SKM-1 (cell line): ENCODE results near the gene B3GNT2.

ENCODE experiments used
- DNase-seq: peaks from one replicate; lab custom pipeline; 2025; ENCODE audit not compliant: unreplicated experiment; lab: John Stamatoyannopoulos, UW

The B3GNT2 gene

DNA sequence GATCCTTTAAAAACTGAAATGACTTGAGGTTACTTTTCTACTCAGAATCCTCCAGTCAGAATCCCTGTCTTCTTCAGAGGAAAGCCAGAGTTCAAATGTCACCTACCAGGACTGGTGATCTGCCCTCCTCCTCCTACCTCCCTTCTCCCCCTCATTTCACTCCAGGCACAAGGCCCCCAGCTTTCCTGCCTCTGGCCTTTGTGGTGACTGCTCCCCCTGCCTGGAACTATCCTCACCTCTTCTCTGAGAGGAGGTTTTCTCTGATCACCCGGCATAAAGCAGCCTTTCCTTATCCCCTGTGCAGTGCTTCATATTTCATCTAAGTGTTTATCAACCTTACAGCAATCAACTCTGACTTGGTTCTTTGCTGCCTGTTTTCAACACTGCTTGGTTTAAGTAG lies 6.8 kb downstream of the B3GNT2 start:
- no peak for DNase-seq

DNA sequence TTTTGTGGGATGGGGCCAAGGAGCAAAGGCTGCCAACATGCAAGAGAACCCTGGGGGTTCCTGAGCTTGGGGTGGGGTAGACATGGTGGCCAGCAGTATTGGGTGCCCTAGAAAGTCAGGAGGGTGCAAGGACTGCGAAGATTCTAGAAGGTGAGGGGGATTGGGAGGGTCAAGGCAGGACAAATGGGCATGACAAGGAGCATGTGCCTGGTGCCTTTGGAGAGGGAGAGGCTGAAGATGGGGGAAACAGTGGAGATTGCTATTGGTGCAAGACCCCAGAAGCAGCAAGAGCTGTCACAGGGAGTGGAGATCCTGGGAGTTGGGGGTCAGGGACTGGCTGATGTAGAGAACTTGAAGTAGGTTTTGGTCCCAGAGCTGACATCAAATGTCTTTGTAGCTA lies 7.5 kb downstream of the B3GNT2 start:
- DNase-seq = no peak

DNA sequence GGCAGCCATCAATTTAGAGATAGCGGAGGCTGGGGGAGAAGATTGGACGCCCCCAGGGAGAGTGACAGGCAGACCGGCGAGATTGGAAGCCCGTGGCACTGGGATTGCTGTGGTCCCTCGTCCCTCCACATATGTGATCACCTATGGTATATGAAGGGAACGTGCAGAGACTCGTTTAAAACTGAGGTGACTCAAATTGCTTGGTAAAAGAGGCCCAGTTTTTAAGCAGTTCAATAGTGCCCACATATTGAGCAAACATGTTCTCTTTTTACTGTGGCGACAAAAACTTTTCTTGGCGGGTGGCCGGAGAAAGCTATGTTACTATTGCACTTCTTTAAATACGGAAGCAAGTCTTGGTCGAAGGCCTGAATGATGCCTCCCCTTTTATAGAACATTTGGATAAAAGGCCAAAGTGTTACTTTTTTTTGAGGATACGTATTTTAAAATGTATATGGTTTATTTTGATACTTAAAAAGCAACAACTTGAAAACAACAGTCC lies 9.1 kb downstream of the B3GNT2 start:
- DNase-seq = no peak

DNA sequence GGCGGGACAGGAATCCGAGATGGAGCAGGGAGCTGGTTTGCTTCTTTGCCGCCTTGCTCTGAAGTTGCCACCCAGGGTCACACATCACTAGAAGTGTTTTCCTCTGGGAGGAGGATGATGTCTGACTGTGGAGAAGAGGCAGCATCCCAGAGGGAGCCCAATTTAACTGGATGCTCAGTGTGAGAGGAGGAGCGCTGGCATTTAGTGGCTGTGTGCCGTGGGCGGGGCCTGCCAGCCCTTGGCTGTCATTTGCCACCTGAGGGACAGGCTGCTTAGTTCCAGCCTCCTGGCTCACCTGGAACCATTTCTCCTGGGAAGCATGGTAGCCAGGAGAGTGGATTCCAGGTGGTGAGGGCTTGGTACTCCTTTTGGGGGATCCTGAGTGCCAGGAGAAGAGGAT lies 9.6 kb downstream of the B3GNT2 start:
- DNase-seq = no peak

DNA sequence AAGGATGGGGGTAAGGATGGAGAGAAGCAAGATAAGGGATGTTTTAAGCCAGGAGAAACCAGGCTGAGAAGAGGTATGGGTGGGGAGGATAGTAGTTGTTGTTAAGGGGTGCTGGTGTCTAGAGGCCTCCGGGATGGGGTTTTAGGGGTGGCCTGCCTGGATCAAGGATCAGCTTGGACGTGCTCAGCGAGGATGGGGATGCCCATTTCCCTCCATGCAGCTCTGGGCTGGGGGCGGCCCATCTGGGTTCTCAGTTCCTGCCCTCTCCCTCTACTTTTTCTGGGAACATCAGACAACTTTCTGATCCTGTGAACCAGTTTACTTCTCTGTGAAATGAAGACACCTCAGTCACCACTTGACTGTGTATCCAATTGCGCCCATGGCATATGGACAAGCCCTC lies 10.1 kb downstream of the B3GNT2 start:
- DNase-seq = no peak

DNA sequence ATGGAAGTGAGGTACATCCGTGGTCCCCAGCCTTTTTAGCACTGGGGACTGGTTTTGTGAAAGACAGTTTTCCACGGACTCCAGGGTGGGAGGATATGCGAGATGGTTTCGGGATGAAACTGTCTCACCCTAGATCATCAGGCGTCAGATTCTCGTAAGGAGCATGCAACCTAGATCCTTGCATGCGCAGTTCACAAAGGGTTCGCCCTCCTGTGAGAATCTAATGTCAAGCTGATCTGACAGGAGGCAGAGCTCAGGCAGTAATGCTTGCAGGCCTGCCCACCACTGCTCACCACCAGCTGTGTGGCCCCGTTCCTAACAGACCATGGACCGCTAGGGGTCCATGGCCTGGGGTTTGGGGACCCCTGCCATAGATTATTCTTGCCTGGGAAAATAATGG lies 11.6 kb downstream of the B3GNT2 start:
- no peak for DNase-seq

DNA sequence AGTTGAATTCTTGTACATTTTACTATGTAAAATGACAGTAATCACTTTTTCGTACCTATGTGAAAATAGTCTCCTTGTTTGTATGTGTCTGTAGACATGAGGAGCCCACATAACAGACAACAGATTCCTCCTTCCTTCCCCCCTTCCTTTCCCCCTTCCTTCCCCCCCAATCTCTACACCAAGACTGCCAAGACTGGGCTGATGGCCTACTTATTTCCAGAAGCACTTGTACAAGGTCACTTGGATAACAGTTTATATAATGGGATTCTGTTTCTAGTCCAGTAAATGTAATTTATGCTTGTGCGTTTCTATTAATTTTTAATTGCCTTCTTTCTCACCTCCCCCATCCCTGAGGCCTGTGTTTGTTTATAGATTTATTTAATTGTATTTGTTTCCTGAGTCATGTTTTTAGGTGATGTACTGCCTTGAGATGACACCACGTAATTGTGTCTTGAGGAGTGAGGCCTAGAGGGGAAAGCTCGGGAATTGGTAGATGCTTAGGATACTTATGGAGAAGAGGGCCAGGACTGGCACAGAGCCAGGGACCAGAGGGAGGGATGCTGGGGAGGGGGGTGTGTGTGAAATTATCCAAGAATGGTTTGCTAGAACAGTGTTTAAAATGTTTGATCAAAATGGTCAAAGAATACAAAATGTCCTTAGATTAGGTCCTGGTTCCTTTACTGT lies 12.3 kb downstream of the B3GNT2 start:
- DNase-seq = no peak

DNA sequence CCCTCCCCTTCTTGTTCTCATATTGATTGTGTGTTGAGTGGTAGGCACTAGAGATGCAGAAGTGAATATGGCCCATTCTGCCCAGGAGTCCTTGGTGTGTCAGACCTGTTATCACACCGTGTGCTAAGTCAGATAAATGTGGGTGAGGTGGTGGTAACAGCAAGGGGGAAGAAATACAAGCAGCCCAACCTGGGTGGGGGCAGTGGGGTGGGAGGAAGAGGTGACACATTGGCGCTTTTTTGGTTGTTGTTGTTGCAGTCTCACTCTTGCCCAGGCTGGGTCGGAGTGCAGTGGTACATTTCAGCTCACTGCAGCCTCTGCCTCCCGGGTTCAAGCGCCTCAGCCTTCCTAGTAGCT lies 12.8 kb downstream of the B3GNT2 start:
- DNase-seq = no peak

DNA sequence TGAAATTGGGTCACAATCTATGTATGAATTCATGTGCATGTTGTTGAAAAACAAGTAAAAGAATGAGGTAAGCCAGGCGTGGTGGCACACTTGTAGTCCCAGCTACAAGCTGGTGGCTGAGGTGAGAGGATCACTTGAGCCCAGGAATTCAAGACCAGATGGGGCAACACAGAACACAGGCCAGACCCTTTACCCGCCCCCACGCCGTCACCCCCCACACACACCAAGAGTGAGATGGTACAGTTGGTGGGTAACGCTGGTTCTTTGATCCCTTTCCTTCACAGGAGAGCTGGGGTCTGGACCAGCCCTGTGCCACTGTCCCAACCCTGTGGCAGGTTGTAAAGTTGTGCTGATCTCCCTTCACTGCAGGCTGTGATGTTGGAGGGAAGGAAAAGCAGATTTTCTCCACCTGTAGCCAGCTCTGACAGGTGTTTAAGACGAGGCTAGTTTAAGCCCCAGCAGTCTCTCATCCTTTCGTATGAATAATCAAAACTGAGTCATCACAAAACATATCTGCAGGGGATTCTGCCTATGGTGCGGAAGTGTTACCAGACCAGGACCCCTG lies 13.6 kb downstream of the B3GNT2 start:
- DNase-seq = no peak

DNA sequence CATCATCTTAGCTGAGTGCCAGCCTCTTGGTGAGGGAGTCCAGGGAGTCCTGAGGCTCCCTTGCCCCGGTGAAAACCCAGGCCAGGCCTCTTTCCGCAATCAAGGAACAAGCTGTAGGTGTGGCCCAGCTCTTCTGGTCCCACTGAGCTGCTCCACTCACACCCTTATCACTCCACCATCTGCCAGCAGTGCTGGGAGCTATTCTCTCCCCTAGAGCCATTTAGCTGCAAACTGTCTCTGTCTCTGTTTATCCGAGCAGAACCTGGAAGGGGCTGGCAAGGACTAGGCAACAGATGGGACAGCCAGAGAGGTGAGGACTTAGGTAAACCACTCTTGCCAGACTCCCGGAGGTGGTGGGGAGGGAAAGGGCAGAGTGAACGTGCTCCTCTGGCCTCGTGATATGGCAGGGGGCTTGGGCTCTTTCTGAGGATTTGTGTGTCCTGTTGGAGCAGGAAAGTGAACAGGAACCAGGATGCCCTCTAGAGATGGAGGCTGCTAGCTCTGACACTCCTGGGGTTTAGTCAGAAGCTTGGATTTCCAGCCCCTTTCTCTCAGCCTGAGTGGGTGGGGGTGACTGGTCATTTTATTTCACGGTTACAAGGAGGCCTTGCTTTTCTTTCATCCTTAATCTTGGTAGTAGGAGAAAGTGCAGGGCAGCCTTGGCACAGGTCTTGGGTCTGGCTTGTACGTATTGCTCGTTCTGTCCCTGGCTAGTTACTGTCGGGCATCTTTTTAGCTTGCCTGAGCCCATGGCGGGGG lies 19.6 kb downstream of the B3GNT2 start:
- no peak for DNase-seq

DNA sequence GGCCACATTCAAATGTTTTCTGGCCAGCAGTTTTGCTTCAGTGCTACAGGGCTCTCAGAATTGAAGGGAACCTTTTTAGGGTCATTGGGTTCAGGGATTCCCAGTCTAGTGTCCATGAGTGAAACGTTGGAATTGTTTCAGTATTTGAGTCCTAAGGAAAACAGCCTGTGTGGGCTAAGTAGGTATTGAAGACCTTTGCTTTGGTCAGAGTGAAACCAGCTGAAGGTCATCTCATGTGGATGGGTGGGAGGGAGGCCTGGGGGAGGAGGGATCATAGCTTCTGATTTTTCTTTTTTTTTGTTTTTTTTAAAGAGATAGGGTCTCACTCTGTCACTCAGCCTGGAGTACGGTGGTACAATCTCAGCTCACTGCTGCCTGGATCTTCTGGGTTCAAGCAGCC lies 20.2 kb downstream of the B3GNT2 start:
- DNase-seq = no peak

DNA sequence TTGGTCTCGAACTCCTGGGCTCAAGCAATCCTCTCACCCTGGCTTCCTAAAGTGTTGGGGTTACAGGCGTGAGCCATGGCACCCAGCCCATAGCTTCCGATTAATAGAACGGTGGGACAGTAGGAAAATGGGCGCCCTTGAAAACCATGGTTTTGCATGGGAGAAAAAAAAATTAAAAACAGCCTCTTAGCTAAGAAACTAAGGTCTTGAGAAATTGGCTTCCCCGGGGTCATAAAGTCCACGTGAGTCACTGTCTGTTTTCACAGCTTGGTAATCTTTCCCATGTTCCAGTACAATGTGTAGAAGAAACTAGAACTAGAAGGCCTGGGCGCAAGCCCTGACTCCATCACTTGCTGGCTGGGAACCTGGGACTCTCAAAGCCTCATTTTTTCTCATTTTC lies 20.7 kb downstream of the B3GNT2 start:
- DNase-seq = no peak

DNA sequence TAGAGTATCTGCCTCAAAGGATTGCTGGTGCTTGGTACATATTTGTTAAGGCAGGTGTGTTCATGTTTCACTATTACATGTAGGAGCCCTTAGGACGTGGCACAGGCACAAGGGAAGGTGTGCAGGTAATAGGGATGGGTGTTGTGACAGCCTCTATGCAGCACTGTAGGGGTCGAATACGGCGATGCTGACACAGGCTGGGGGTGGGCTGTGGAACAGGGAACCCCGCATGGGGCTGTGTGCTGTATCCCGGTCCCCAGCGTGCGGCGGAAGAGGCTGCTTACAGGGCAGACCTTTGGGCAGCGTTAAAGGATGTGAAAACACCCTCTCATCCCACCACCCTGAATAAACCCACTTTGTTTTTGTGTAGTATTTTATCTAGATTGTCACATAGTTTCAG lies 21.5 kb downstream of the B3GNT2 start:
- no peak for DNase-seq

DNA sequence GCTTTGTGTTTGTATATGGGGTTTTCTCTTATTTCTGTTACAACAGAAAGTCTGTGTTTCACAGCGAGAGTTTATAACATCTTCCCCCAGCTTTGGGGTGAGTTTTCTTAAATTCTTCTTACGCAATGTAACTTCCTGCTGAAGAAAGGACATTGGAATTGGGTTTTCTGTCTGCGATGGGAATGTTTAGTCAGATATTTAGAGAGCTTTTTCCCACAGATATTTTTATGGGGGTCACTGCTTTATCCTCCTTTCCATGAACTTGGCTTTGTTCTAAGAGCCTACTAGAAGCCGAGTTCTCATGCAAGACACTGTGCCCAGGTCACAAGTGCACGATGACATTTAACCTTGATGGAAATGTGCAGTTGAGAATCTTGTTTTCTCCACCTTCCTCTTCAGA lies 22.1 kb downstream of the B3GNT2 start:
- no peak for DNase-seq

DNA sequence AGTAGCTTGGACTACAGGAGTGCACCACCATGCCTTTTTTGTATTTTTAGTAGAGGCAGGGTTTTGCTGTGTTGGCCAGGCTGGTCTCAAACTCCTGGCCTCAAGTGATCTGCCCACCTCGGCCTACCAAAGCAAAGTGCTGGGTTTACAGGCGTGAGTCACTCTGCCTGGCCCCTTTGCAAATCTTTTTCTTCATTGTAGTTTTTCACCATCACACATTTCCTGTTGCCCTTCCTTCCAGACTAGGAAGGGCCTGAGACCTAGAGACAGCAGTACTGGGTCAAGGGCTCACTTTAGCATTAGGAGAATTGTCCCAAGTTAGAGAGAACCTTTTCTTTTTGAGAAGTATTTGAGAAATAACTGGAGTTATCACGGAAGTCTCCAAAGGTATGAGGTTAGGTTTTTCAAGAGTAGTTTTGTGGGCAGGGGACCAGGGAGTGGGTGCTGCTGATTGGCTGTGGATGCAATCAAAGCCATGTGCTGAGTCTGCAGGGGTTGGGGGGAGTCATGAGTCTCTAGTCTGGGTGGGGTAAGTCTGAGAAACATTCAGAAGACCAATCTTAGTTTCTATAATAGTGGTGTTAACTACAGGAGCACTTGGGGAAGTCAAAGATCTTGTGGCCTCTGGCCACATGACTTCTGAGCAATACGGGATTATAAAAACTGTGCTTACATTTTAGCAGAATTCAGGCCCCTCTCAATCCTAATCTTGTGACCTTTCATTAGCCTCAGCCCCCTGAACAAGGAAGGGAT lies 23.7 kb downstream of the B3GNT2 start:
- DNase-seq = no peak

DNA sequence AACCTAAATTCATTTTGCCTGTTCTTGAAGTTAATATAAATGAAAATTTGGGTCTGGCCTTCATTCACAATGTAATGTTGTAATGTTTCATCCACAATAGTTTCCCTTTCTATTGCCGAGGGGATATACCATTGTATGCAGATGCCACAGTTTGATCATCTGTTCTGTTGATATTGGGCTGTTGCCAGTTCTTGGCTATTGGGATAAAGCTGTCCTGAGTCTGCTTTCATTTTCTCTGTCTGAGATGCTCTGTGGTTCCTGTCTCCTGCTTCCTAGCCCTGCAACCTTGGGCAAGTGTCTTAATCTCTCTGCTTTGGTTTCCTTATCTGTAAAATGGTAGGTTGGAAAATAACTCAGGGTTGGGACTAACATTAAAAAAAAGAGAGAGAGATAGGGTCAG lies 25.2 kb downstream of the B3GNT2 start:
- DNase-seq = no peak

DNA sequence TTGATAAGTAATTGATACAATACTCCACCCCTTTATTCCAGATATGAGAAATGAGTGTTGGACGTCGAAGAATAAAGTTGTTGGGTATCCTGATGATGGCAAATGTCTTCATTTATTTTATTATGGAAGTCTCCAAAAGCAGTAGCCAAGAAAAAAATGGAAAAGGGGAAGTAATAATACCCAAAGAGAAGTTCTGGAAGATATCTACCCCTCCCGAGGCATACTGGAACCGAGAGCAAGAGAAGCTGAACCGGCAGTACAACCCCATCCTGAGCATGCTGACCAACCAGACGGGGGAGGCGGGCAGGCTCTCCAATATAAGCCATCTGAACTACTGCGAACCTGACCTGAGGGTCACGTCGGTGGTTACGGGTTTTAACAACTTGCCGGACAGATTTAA lies 26.3 kb downstream of the B3GNT2 start:
- DNase-seq = no peak

DNA sequence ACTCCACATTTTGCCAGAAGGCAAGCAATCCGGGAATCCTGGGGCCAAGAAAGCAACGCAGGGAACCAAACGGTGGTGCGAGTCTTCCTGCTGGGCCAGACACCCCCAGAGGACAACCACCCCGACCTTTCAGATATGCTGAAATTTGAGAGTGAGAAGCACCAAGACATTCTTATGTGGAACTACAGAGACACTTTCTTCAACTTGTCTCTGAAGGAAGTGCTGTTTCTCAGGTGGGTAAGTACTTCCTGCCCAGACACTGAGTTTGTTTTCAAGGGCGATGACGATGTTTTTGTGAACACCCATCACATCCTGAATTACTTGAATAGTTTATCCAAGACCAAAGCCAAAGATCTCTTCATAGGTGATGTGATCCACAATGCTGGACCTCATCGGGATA lies 26.8 kb downstream of the B3GNT2 start:
- DNase-seq = no peak

DNA sequence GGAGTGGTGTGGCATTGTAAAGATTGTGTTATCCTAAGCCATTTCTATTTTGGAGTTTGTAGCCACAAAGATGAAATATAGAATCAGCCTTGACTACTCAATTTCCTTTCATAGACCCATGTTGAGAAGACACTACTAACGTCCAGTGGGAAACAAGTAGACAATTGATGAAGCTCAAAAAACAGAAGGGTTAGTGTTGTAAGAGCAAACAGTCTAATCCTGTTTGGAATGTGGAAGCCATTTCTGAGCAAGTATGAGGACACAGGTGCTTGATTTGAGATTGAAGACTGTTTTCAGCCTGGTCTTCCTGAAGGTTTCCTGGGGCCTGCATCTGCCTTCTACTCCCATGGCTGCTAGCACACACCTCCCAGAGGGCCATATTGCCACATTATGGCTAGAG lies 29.1 kb downstream of the B3GNT2 start:
- DNase-seq = no peak

DNA sequence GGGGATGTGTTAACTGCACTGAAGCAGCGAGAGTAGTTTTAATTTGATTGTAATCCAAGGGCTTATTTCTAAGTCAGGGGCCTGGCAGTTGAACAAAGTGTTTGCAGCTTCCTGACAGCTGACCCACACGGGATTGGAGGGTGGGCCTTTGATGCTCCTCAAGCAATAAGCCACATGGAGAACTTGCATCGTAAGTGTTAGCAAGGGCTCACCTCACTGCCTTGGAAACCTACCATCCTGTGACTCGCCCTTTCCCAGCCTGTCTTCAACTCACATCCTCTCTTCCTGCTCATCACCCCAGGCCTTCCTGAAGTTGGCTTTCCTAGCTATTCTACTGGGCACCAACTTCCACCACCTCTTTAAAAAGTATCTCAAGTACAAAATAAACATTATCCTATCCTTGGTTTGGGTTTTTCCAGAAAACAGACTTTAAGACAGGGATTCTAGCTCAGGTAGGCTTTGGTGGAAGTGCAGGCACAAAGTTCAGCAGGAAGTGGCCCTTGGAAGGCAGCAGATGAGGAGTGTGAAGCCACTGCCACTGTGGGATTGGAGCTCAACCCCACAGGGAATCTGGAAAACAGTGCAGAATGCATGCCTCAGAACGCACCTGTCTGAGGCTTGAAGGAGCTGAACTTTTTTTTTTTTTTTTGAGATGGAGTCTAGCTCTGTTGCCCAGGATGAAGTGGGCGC lies 31.6 kb downstream of the B3GNT2 start:
- no peak for DNase-seq

DNA sequence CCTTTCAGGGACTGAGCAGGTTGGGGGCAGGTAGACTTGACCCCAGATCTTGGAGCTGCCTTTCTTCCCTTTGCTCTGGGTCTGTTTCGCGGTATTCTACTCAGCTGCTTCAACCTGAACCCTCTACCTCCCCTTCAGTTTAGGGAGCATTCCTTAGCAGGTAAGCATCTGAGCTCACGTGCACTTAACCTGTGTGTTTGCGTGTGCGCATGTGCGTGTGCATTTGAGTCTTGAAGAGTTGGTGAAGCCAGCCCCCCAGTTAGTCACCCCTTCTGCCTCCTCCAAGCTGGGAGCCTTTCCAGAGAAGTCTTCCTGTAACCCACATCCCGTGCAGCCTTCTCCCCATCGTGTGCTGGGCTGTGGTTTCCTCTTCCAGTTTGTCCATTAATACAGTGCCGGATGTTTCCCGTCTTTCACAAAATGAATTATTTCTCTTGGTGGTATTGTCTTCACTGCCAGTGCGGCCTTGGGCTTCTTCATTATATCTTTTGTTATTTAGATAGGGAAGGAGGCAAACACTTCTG lies 33.2 kb downstream of the B3GNT2 start:
- no peak for DNase-seq
